GM18870 (cell line): Measurements from ENCODE around the gene ITGA2B.
"Not testable (repeated sequence)": the region's sequence is repeated elsewhere in the genome, so short reads cannot be mapped to it uniquely, and the experiment has no call there.

Experiments used
- ATAC-seq: cut with Tn5 transposase; IDR thresholded peaks from one replicate; pipeline ENCODE4 v1.9.1; 2021; ENCODE audit warnings: moderate library complexity; ENCODE audit not compliant: unreplicated experiment

Gene ITGA2B

GRCh38 chr17:44352828-44353671 lies 36.4 kb downstream of the ITGA2B start:
- ATAC-seq = no peak

- no peak for ATAC-seq
Observed at GRCh38 chr17:44351961-44352827, 37.3 kb downstream of the ITGA2B start.

GRCh38 chr17:44351464-44351863 lies 38.0 kb downstream of the ITGA2B start:
- no peak for ATAC-seq

GRCh38 chr17:44350733-44351226 lies 38.7 kb downstream of the ITGA2B start:
- ATAC-seq = no peak

GRCh38 chr17:44349553-44350070 lies 39.8 kb downstream of the ITGA2B start:
- ATAC-seq = no peak

GRCh38 chr17:44348988-44349364 lies 40.5 kb downstream of the ITGA2B start:
- ATAC-seq = no peak

GRCh38 chr17:44348234-44348987 lies 41.0 kb downstream of the ITGA2B start:
- ATAC-seq = peak; percentile 42

- ATAC-seq = peak; percentile 0
Observed at GRCh38 chr17:44347206-44348055, 42.0 kb downstream of the ITGA2B start.

- ATAC-seq = no peak
Observed at GRCh38 chr17:44346064-44346844, 43.2 kb downstream of the ITGA2B start.

GRCh38 chr17:44345454-44346026 lies 43.9 kb downstream of the ITGA2B start:
- peak; percentile 5 for ATAC-seq

- ATAC-seq = peak; percentile 52
Observed at GRCh38 chr17:44344939-44345453, 44.5 kb downstream of the ITGA2B start, which contains the start of gene GRN. Gene GRN, plus strand, starts transcription at chr17:44345302. Its CDS starts 3,863 bp downstream, at chr17:44349165.

GRCh38 chr17:44343510-44344209 lies 45.8 kb downstream of the ITGA2B start:
- ATAC-seq = no peak

- not testable (repeated sequence) for ATAC-seq
Observed at GRCh38 chr17:44340553-44340952, 48.9 kb downstream of the ITGA2B start.

GRCh38 chr17:44338702-44339101 lies 50.7 kb downstream of the ITGA2B start:
- ATAC-seq = no peak

GRCh38 chr17:44335968-44336367 lies 53.5 kb downstream of the ITGA2B start:
- ATAC-seq = no peak

- no peak for ATAC-seq
Observed at GRCh38 chr17:44335564-44335963, 53.9 kb downstream of the ITGA2B start.

GRCh38 chr17:44334727-44335126 lies 54.7 kb downstream of the ITGA2B start:
- no peak for ATAC-seq

GRCh38 chr17:44334315-44334714 lies 55.1 kb downstream of the ITGA2B start:
- ATAC-seq = no peak
